Calu3 (cell line): ENCODE measurements around the gene PTPRR. TPM values are rescaled to one million over a fixed set of nuclear protein-coding genes. Genes with fewer than 3 reads are reported as not detected.
A peak's percentile ranks its signal among the peaks of the same experiment; 100 is the strongest.
"Not testable (repeated sequence)": the region's sequence is repeated elsewhere in the genome, so short reads cannot be mapped to it uniquely, and the experiment has no call there.

ENCODE experiments used
- BruUV-seq: library from RNA; stranded (reverse); fragments of 400-500 nt; replicated peaks from 2 replicates; lab custom pipeline; 2021; lab: Mats Ljungman, UMichigan
- CTCF ChIA-PET: fragments of 300-600 bp; sonication (Branson Sonifier 250); formaldehyde crosslinking; loops from one replicate; lab custom pipeline; 2022; ENCODE audit warnings: antibody characterized with exemption; lab: Charles Lee
- DNase-seq: peaks from one replicate; pipeline ENCODE4 v3.0.0; 2022
- H3K27ac Mint-ChIP-seq: one replicate; pipeline ENCODE4 v1.8.0; 2022; ENCODE audit warnings: mixed read lengths; ENCODE audit not compliant: unreplicated experiment
- H3K27me3 Mint-ChIP-seq: one replicate; pipeline ENCODE4 v1.8.0; 2022; ENCODE audit warnings: mixed read lengths; ENCODE audit not compliant: unreplicated experiment
- H3K36me3 Mint-ChIP-seq: one replicate; pipeline ENCODE4 v1.8.0; 2022; ENCODE audit warnings: mild to moderate bottlenecking, moderate library complexity, mixed read lengths; ENCODE audit not compliant: insufficient read depth, unreplicated experiment
- H3K4me1 Mint-ChIP-seq: one replicate; pipeline ENCODE4 v1.8.0; 2022; ENCODE audit warnings: mild to moderate bottlenecking, low read depth, mixed read lengths; ENCODE audit not compliant: unreplicated experiment
- H3K4me3 Mint-ChIP-seq: one replicate; pipeline ENCODE4 v1.8.0; 2022; ENCODE audit warnings: mild to moderate bottlenecking, low read depth, moderate library complexity, mixed read lengths; ENCODE audit not compliant: unreplicated experiment
- H3K9me3 Mint-ChIP-seq: one replicate; pipeline ENCODE4 v1.8.0; 2022; ENCODE audit warnings: low read depth, mixed read lengths; ENCODE audit not compliant: unreplicated experiment
- CTCF ChIP-seq: fragments of 200-600 bp; IDR thresholded peaks from one replicate; pipeline ENCODE4 v1.8.0; 2022; ENCODE audit warnings: antibody characterized with exemption; ENCODE audit not compliant: unreplicated experiment
- intact Hi-C: fragments of 100-400 bp; cut with micrococcal nuclease; formaldehyde crosslinking; loops from one replicate; pipeline ENCODE4 v1.10.0; 2022; ENCODE audit not compliant: unreplicated experiment
- total RNA-seq: library from RNA; stranded (reverse); gene quantifications from 2 replicates; pipeline ENCODE4 v1.2.3, GENCODE V29; 2022

The PTPRR gene
- total RNA-seq, 1 experiment from 2014 or later: 39.1 TPM

GRCh38 chr12:70744178-70744577, 176.4 kb downstream of the PTPRR start:
- H3K27me3 Mint-ChIP-seq: no peaks in the 10 kb centered on the region
- BruUV-seq: no TSS peak
- peaks cover 76% of the 10 kb centered on the region for H3K36me3 Mint-ChIP-seq
- peaks cover 5% of the 10 kb centered on the region for H3K9me3 Mint-ChIP-seq
- CTCF ChIA-PET: interaction anchor here (1.2 to 2.1 kb wide), 2 partner anchors 9 to 12 kb away, joined by 3 to 14 read pairs; no protein-coding TSS in a partner anchor
- TF ChIP-seq CTCF: no peak
- intact Hi-C loops: loop anchor here (1.0 to 2.0 kb wide), 2 partner anchors 8 to 271 kb away; no protein-coding TSS in a partner anchor
- peaks cover 69% of the 10 kb centered on the region for H3K4me1 Mint-ChIP-seq
- peak; percentile 58 for DNase-seq
- peak overlapping the region; percentile 83 for H3K27ac Mint-ChIP-seq
- H3K4me3 Mint-ChIP-seq: peak overlapping the region; percentile 8

DNA sequence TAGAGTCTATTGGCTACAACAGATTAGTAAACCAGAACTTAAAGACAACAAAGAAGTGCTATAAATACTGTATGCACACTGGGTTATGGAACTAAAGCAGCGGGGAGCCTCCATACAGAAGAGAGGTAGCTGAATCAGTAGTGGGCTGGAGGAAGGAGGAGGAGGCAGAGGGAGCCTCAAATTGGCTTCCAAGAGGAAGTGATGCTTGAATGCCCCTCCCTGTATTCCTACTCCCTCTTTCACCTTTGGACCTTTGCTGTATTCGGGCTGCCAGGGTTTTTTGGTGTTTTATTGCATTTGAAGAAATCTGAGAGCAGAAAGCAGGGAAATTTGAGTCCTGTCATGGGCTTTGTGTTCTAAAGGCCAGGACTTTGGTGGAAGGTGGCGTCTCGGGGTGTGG, 179.3 kb downstream of the PTPRR start:
- H3K27me3 Mint-ChIP-seq: no peaks in the 10 kb centered on the region
- CTCF ChIA-PET: no interaction called here
- H3K27ac Mint-ChIP-seq: peak overlapping the region; percentile 83
- H3K36me3 Mint-ChIP-seq: peaks cover 64% of the 10 kb centered on the region
- no peak for TF ChIP-seq CTCF
- H3K4me3 Mint-ChIP-seq: no peak overlapping the region
- peaks cover 5% of the 10 kb centered on the region for H3K9me3 Mint-ChIP-seq
- no TSS peak for BruUV-seq
- peaks cover 50% of the 10 kb centered on the region for H3K4me1 Mint-ChIP-seq
- intact Hi-C loops: no loop called here
- DNase-seq: no peak

- Mint-ChIP-seq H3K4me1 (peaks cover 50% of the 10 kb centered on the region), H3K27ac (no peak overlapping the region), H3K4me3 (no peak overlapping the region), H3K27me3 (no peaks in the 10 kb centered on the region), H3K36me3 (peaks cover 64% of the 10 kb centered on the region), H3K9me3 (peaks cover 5% of the 10 kb centered on the region)
- TF ChIP-seq CTCF: no peak
- no peak for DNase-seq
- BruUV-seq: no TSS peak
- intact Hi-C loops: no loop called here
- CTCF ChIA-PET: no interaction called here
These were observed 180.8 kb downstream of the PTPRR start for GRCh38 chr12:70739756-70740155.

- H3K36me3 Mint-ChIP-seq: peaks cover 40% of the 10 kb centered on the region
- no peaks in the 10 kb centered on the region for H3K9me3 Mint-ChIP-seq
- no peaks in the 10 kb centered on the region for H3K27me3 Mint-ChIP-seq
- no peak overlapping the region for H3K4me3 Mint-ChIP-seq
- TF ChIP-seq CTCF: no peak
- intact Hi-C loops: no loop called here
- peaks cover 27% of the 10 kb centered on the region for H3K4me1 Mint-ChIP-seq
- H3K27ac Mint-ChIP-seq: peak overlapping the region; percentile 56
- DNase-seq: no peak
- BruUV-seq: no TSS peak
- CTCF ChIA-PET: no interaction called here
These were observed 184.0 kb downstream of the PTPRR start for GRCh38 chr12:70736351-70737133.

DNA sequence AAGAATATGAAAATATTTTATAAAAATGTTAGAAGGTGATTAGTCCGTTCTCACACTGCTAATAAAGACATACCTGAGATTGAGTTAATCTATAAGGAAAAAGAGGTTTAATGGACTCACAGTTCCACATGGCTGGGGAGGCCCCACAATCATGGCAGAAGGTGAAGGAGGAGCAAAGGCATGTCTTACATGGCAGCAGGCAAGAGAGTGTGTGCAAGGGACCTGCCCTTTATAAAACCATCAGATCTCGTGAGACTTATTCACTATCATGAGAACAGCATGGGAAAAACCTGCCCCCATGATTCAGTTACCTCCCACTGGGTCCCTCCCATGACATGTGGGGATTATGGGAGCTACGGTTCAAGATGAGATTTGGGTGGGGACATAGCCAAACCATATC, 185.3 kb downstream of the PTPRR start:
- peaks cover 32% of the 10 kb centered on the region for H3K36me3 Mint-ChIP-seq
- peak overlapping the region; percentile 18 for H3K27ac Mint-ChIP-seq
- DNase-seq, intact Hi-C loops, BruUV-seq, H3K9me3 Mint-ChIP-seq, CTCF ChIA-PET, H3K4me3 Mint-ChIP-seq, H3K27me3 Mint-ChIP-seq: not testable (repeated sequence)
- peaks cover 19% of the 10 kb centered on the region for H3K4me1 Mint-ChIP-seq
